HG03159 (cell line): ENCODE results near the gene ACVR1B.
"Not testable (repeated sequence)": the region's sequence is repeated elsewhere in the genome, so short reads cannot be mapped to it uniquely, and the experiment has no call there.

Experiments used
- ATAC-seq: cut with Tn5 transposase; IDR thresholded peaks from one replicate; pipeline ENCODE4 v1.9.1; 2021; ENCODE audit warnings: mild to moderate bottlenecking, moderate library complexity; ENCODE audit not compliant: unreplicated experiment

Gene ACVR1B

DNA sequence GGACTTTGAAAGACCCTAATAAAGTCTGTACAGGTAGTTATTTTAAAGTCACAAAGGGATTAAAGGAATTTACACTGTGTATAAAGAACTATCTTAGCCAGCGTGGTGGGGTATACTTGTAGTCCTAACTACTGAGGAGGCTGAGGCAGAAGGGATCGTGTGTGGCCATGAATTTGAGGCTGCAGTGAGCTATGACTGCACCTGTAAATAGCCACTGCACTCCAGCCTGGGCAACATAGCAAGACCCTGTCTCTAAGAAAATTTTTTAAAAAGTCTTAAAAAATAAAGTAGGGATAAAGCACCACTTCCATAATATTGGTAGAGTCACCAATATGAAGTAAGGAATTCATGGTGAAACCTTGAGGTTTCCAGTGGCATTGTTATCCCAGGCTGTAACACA is 18.1 kb downstream of the ACVR1B start:
- no peak for ATAC-seq

- peak; percentile 85 for ATAC-seq
These were observed 19.6 kb downstream of the ACVR1B start for GRCh38 chr12:51970904-51971646.

DNA sequence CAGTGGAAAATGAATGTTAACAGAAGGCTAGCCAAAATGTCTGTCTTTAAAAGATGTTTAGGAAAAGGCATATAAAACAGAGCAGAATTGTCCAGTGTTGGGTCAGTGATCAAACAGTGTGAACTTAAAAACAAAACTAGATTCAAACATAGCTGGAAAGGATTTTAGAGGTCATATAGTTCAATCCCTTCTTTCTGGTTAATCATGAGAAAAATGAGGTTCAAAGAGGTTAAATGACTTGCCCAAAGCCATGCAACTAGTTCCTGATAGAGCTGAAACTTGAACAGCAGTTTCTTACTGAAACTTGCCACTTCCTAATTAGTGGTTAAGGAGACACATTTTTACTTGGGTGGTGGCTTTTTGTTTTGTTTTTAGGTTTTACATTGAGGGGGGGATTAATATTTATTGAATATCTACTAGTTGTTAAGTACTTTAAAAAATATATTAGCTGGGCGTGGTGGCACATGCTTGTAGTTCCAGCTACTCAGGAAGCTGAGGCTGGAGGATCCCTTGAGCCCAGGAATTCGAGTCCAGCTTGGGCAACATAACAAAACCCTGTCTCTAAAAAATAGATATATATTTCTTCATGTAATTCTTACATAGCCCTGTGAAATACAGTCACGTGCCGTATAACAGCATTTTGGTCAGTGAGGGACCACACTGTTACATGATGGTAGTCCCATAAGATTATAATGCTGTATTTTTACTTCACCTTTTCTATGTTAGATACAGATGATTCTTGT is 20.4 kb downstream of the ACVR1B start:
- ATAC-seq = no peak

- no peak for ATAC-seq
These were observed 20.9 kb downstream of the ACVR1B start for GRCh38 chr12:51972422-51972812.

DNA sequence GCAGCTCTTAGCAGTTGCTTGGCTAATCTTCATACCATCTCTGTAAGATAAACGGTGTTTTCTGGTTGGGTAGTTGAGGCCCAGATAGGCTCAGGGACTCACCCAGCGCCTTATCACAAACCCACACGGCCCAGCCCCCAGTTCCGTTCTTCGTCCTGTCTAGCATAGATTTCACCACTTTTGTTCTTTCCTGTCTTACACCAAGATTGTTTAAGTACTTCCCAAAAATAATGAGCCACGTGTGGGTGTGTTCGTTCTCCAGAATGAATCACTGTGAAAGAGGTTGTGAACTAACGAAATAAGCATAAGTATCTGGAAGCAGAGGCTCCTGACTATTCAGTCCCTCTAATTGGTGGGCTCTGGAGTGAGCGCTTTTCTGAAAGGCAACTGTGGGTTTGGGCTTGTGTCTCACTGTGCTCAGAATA is 21.4 kb downstream of the ACVR1B start:
- no peak for ATAC-seq

DNA sequence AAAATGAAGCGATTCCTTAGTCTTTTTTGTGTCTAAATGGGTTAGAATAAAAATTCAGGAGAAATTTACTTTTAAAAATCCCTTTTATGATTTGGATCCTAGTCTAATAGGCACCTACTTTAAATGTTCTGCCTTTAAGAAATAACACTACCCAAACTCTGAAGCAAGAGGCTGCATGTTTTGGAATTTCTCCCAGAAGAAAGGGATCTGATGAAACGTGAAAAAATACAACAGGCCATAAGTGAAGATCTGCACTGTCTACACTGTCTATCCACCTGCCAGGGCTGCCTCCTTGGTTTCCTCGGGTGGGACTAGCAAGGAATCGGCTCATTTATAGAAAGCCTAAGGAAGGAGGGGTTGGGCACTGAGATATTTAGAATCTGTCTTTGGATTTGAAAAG is 22.1 kb downstream of the ACVR1B start:
- no peak for ATAC-seq

GRCh38 chr12:51974646-51975045 is 23.1 kb downstream of the ACVR1B start:
- no peak for ATAC-seq

DNA sequence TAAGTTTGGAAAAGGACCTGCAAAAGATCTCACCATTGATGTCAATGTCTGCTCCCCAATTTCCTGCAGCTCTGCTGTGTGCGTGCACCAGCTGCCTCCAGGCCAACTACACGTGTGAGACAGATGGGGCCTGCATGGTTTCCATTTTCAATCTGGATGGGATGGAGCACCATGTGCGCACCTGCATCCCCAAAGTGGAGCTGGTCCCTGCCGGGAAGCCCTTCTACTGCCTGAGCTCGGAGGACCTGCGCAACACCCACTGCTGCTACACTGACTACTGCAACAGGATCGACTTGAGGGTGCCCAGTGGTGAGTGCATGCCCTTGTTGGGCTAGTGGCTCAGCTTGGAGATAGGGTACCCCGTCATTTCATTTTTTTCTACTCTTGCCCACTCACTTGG is 23.7 kb downstream of the ACVR1B start:
- ATAC-seq = no peak

DNA sequence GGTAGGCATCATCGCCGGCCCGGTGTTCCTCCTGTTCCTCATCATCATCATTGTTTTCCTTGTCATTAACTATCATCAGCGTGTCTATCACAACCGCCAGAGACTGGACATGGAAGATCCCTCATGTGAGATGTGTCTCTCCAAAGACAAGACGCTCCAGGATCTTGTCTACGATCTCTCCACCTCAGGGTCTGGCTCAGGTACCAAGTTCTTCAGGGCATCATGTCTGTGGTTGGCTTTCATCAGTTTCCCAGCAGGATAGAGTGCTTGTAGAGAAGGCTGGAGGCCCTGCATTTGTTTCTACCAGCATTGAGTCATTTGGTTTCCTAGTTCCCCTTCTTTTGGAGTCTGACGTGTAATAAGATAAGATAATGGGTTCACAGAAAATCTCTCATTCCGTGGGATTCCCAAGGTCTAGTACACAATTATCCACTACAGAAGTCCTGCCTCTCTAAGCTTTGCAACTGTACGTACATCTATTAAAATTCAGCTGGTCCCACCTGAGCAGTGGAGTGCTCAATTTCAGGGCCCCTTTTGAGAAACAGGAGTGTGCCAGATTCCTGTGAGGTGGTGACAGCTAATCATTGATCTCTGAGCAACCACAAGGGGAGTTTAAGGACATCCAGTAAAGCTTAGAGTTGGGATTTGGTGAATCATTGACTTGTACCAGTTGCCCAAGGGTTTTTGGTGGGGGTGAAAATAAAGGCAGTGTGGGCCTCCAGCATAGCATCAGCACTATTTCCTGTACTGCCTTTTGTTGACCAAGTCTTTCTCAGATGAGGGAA is 25.1 kb downstream of the ACVR1B start:
- ATAC-seq = no peak

GRCh38 chr12:51977320-51977753 is 25.8 kb downstream of the ACVR1B start:
- no peak for ATAC-seq

DNA sequence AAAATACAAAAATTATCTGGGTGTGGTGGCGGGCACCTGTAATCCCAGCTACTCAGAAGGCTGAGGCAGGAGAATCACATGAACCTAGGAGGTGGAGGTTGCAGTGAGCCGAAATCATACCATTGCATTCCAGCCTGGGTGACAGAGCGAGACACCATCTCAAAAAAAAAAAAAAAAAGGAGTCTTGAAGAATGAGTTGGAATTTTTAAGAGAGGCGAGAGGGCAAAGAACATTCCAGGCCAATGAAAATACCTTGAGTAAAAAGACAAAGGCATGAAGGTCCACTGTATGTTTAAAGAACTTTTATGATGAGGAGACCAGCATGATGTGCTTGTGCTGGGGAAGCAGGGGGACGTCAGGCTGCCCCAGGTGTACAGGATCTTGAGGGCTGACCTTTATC is 27.8 kb downstream of the ACVR1B start:
- not testable (repeated sequence) for ATAC-seq

GRCh38 chr12:51980051-51980808 is 28.7 kb downstream of the ACVR1B start:
- ATAC-seq = no peak

GRCh38 chr12:51980809-51981127 is 29.3 kb downstream of the ACVR1B start:
- no peak for ATAC-seq

GRCh38 chr12:51984657-51985056 is 33.2 kb downstream of the ACVR1B start:
- no peak for ATAC-seq

- ATAC-seq = no peak
These were observed 33.8 kb downstream of the ACVR1B start for GRCh38 chr12:51985154-51985835.

GRCh38 chr12:51986834-51987233 is 35.3 kb downstream of the ACVR1B start:
- no peak for ATAC-seq

- no peak for ATAC-seq
These were observed 40.7 kb downstream of the ACVR1B start for GRCh38 chr12:51992246-51992645.

GRCh38 chr12:51994539-51994820 is 43.0 kb downstream of the ACVR1B start:
- ATAC-seq = no peak

GRCh38 chr12:51994959-51995358 is 43.5 kb downstream of the ACVR1B start:
- no peak for ATAC-seq

DNA sequence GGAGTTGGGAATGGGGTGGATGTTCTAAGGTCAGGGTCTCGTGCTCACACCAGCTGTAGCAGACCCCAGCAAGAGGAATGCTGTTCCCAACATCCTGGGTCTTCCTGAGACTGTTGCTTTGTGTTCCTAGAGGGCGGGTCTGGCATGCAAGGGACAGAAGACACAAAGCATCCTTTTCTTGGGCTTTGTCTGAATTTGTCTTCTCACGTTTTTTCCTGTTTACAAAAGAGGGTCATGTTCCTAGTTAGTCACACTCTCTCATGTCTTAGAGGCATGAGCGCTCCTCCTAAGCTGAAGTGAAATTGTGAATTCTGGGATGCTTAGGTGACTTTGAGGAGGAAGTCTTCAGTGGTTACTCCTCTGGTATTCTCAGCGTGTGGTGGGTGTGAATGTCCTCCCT is 45.6 kb downstream of the ACVR1B start:
- no peak for ATAC-seq
